Chondrocyte (in vitro differentiated cells): ENCODE measurements around the gene RBM4. TPM values are rescaled to one million over a fixed set of nuclear protein-coding genes. Genes with fewer than 3 reads are reported as not detected.
A peak's percentile ranks its signal among the peaks of the same experiment; 100 is the strongest.

Experiments used
- DNase-seq: peaks from one replicate; pipeline ENCODE4 v3.0.0; 2021; ENCODE audit warnings: mixed read lengths, low spot score
- H3K27ac Mint-ChIP-seq: one replicate; pipeline ENCODE4 v1.8.0; 2021; ENCODE audit warnings: mild to moderate bottlenecking, moderate library complexity, mixed read lengths; ENCODE audit not compliant: unreplicated experiment
- H3K27me3 Mint-ChIP-seq: 2 replicates; pipeline ENCODE4 v1.8.0; 2021; ENCODE audit warnings: low read depth, mixed read lengths
- H3K36me3 Mint-ChIP-seq: 2 replicates; pipeline ENCODE4 v1.8.0; 2021; ENCODE audit warnings: low read depth, mixed read lengths
- H3K4me1 Mint-ChIP-seq: 2 replicates; pipeline ENCODE4 v1.8.0; 2021; ENCODE audit warnings: low read depth, mild to moderate bottlenecking, mixed read lengths
- H3K4me3 Mint-ChIP-seq: one replicate; pipeline ENCODE4 v1.8.0; 2021; ENCODE audit warnings: mild to moderate bottlenecking, moderate library complexity, mixed read lengths; ENCODE audit not compliant: unreplicated experiment
- H3K9me3 Mint-ChIP-seq: 2 replicates; pipeline ENCODE4 v1.8.0; 2021; ENCODE audit warnings: low read depth, mixed read lengths
- total RNA-seq: library from RNA; stranded (reverse); gene quantifications from 3 replicates; pipeline ENCODE4 v1.2.1, GENCODE V29; 2021
- TF ChIP-seq, protein P1 (sequence below): fragments of 200-600 bp; sonication (generic); IDR thresholded peaks from 2 replicates; pipeline ENCODE4 v1.5.0; 2021; ENCODE audit warnings: antibody characterized with exemption, mild to moderate bottlenecking, moderate library complexity

The RBM4 gene
- total RNA-seq, 1 donor from 2014 or later: 109 TPM

DNA sequence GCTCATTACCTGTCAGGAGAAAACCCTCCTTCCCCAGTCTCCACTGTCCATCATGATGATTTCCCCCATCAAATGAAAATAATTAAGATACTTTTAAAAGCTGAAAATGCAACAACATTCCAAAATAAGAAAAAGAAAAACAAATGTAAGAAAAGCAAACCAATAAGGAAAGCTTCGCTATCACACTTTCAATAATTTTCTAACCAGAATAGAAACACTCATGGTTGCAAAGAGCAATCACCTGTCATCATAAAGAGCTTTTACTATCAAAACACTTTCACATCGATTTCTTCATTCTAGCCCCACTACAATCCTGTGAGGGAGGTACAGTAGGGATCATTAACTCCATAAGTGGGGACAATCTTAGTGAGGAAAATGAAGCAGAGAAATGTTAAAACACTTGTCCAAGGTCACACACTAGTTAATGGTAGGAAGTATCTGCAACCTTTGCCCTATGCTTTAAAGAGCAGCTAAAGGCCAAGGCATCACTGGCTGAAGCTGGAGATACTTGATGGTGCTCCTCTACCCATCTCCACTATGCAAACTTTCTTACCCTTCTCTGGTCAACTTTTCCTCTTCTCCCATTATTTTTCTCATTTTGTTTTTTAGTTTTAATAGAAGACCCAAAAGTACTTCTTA, 36.6 kb downstream of the RBM4 start:
- H3K27me3 Mint-ChIP-seq: no peaks in the 10 kb centered on the region
- H3K36me3 Mint-ChIP-seq: peaks cover 5% of the 10 kb centered on the region
- H3K4me3 Mint-ChIP-seq: no peak overlapping the region
- no peak overlapping the region for H3K27ac Mint-ChIP-seq
- no peak for DNase-seq
- H3K4me1 Mint-ChIP-seq: peaks cover 44% of the 10 kb centered on the region
- TF ChIP-seq, protein P1, sequence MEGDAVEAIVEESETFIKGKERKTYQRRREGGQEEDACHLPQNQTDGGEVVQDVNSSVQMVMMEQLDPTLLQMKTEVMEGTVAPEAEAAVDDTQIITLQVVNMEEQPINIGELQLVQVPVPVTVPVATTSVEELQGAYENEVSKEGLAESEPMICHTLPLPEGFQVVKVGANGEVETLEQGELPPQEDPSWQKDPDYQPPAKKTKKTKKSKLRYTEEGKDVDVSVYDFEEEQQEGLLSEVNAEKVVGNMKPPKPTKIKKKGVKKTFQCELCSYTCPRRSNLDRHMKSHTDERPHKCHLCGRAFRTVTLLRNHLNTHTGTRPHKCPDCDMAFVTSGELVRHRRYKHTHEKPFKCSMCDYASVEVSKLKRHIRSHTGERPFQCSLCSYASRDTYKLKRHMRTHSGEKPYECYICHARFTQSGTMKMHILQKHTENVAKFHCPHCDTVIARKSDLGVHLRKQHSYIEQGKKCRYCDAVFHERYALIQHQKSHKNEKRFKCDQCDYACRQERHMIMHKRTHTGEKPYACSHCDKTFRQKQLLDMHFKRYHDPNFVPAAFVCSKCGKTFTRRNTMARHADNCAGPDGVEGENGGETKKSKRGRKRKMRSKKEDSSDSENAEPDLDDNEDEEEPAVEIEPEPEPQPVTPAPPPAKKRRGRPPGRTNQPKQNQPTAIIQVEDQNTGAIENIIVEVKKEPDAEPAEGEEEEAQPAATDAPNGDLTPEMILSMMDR: no peak
- no peaks in the 10 kb centered on the region for H3K9me3 Mint-ChIP-seq

DNA sequence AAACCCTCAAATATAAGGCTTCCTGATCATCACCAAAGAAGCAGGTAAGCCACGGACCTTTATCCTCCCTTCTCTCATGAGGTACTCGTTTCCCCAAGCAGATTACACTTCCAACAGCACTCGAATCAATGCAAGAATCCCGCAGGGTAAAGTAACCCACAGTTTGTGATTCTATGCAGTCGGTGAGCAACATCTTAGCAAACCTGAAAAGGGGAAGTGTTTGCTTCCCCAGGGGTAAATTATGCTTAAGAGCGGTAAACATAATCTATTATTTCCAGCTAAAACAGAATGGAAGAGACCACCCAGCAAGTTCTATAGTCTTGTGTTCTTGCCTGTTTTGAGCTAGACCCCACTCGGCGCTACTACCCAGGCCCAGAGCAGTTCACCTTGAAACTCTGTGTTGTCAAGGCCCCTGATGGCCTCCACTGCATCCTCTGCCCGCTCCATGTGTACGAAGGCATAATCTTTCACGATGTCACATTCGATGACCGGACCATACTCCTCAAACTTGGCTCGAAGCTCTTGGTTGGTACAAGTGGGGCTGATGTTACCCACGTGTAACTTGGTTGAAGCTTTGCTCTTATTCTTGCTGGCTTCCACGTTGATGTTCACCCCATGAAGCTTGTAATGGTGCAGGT, 37.9 kb downstream of the RBM4 start:
- TF ChIP-seq, protein P1: no peak
- peaks cover 44% of the 10 kb centered on the region for H3K4me1 Mint-ChIP-seq
- peak overlapping the region; percentile 91 for H3K4me3 Mint-ChIP-seq
- peak overlapping the region; percentile 99 for H3K27ac Mint-ChIP-seq
- peak; percentile 21 for DNase-seq
- no peaks in the 10 kb centered on the region for H3K27me3 Mint-ChIP-seq
- H3K36me3 Mint-ChIP-seq: peaks cover 5% of the 10 kb centered on the region
- H3K9me3 Mint-ChIP-seq: no peaks in the 10 kb centered on the region

DNA sequence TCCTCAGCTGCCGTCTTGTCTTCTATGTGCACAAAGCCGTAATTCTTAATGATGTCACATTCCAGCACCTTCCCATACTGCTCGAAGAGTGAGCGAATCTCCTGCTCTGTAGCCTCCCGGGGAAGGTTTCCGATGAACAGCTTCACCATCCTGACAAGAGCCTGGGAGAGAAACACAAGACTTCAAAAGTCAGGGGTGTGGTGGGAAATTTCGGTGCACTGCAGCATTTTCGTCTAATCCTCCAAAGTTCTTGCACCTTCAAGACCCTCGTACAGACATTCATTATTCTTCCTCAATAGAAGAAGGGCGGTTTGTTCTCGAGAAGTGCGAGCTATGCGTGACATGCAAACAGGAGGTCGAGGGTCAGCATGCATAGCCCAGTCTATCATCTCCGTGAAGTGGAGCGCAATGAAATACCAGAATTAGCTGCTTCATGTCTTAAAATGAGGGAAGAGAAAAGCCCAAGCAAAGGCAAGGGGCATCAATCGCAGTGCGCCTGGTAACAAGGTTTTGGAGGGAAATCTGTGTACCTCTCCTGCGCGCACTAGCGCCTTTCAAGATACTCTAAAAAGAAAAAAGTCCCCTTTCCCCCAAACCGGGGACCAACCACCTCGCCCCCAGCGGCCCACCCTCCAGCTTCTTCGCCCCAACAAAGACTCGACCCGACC, 38.6 kb downstream of the RBM4 start:
- H3K9me3 Mint-ChIP-seq: no peaks in the 10 kb centered on the region
- TF ChIP-seq, protein P1: no peak
- peaks cover 44% of the 10 kb centered on the region for H3K4me1 Mint-ChIP-seq
- H3K4me3 Mint-ChIP-seq: peak overlapping the region; percentile 91
- DNase-seq: peak; percentile 8
- peaks cover 5% of the 10 kb centered on the region for H3K36me3 Mint-ChIP-seq
- H3K27me3 Mint-ChIP-seq: no peaks in the 10 kb centered on the region
- peak overlapping the region; percentile 99 for H3K27ac Mint-ChIP-seq

DNA sequence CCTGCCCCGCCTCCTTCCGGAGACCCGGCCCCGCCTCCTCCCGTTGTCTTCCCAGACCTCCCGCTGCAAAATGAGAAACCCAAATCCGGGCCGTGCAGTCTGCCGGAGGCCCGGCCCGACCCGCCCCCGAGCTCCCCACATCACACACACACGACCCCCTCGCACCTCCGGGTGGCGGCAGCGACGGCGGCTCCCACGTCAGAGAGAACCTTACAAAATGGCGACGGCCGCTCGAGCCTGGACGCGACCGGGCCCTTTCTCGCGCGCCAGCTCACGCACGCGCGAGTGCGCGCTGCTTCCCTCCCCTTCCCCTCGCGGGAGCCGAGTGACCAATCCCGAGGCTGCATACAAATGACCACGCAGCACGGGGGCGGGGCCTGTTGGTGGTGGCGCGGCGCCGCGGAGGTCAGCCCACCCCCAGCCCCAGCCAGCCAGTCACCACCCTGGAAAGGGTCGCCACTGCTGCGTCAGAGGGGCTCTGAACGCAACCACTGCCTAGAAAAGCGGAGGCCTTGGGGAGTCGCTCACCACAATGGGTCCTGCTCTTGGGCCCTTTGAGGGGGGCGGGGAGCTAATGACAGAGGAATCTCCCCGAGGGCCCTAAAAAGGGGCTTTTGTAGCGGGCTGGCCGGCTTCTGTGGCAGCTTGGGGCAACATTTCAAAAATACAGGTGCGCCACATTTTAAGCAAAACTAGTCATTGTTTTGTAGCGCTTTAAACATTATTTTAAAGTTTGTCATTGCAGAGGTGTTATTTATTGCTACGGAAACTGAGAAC, 39.3 kb downstream of the RBM4 start, which contains the start of gene RBM4B:
RBM4B (minus strand) TSS at position 289 of the 777 bp plus-strand sequence. CDS start 808 bp downstream, outside the sequence.
- Mint-ChIP-seq H3K27ac (peak within 1 kb of the TSS; percentile 99), H3K27me3 (no peaks in the 10 kb centered on the region), H3K4me1 (peaks cover 44% of the 10 kb centered on the region), H3K4me3 (peak within 1 kb of the TSS; percentile 91), H3K36me3 (peaks cover 5% of the 10 kb centered on the region), H3K9me3 (no peaks in the 10 kb centered on the region)
- peak; percentile 98 for DNase-seq
- TF ChIP-seq, protein P1: no peak
